ENCODE data around the gene ARHGAP10. TPM values are rescaled to one million over a fixed set of nuclear protein-coding genes. Genes with fewer than 3 reads are reported as not detected.

The ARHGAP10 gene
- total RNA-seq, 2 experiments from 2014 or later = 6.1 to 6.2 TPM

DNA sequence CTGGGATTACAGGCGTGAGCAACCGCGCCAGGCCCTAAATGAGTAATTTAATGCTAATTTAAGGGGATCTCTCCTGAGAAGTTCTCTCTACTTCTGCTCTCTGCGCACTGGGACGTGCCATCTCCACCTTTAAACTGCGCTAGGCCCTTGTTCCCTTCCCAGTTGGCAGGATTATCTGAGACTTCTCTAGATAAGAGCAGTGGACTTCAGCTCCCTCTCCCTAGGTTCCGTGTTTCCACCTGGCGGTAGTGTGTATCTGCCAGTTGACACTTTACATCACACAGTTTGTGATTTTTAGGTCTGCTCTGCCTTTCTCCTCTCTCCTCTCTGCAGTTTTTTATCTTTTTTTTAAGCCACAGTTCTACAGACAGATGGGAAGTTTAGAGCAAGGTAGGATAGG is 40.2 kb downstream of the ARHGAP10 start:
- no peaks in the 10 kb centered on the region for H3K27me3 Mint-ChIP-seq
- POLR2A ChIA-PET = no interaction called here
- no peaks in the 10 kb centered on the region for H3K9me3 Mint-ChIP-seq (ENCODE audit: low read depth)
- CTCF ChIA-PET = interaction anchor here (0.7 kb wide), 1 partner anchor 32 kb away, joined by 3 read pairs; no protein-coding TSS in a partner anchor
- intact Hi-C loops (cut with DNase I, micrococcal nuclease) = no loop called here
- H3K36me3 Mint-ChIP-seq (ENCODE audit: low read depth) = no peaks in the 10 kb centered on the region
- H3K4me3 Mint-ChIP-seq = no peak overlapping the region
- ATAC-seq = no peak
- no peak overlapping the region for H3K27ac Mint-ChIP-seq
- no peak for DNase-seq
- H3K4me1 Mint-ChIP-seq = peaks cover 25% of the 10 kb centered on the region

- intact Hi-C loops (cut with DNase I, micrococcal nuclease) = no loop called here
- no peak for DNase-seq
- Mint-ChIP-seq H3K27ac (no peak overlapping the region), H3K4me3 (no peak overlapping the region), H3K9me3 (ENCODE audit: low read depth) (no peaks in the 10 kb centered on the region), H3K36me3 (ENCODE audit: low read depth) (no peaks in the 10 kb centered on the region), H3K4me1 (peaks cover 27% of the 10 kb centered on the region), H3K27me3 (no peaks in the 10 kb centered on the region)
- CTCF ChIA-PET = interaction anchor here (1.5 kb wide), 1 partner anchor 94 kb away, joined by 6 read pairs; no protein-coding TSS in a partner anchor
- no peak for ATAC-seq
- POLR2A ChIA-PET = no interaction called here
These were observed 40.6 kb downstream of the ARHGAP10 start for GRCh38 chr4:147772459-147772969.

- Mint-ChIP-seq H3K9me3 (ENCODE audit: low read depth) (no peaks in the 10 kb centered on the region), H3K4me1 (peaks cover 27% of the 10 kb centered on the region), H3K27ac (no peak overlapping the region), H3K36me3 (ENCODE audit: low read depth) (no peaks in the 10 kb centered on the region), H3K4me3 (no peak overlapping the region), H3K27me3 (no peaks in the 10 kb centered on the region)
- POLR2A ChIA-PET = interaction anchor here (0.6 kb wide), 1 partner anchor 159 kb away, joined by 3 read pairs; no protein-coding TSS in a partner anchor
- intact Hi-C loops (cut with DNase I, micrococcal nuclease) = no loop called here
- ATAC-seq (no peak), DNase-seq (no peak)
- CTCF ChIA-PET = interaction anchor here (1.5 kb wide), 1 partner anchor 93 kb away, joined by 6 read pairs; no protein-coding TSS in a partner anchor
These were observed 41.6 kb downstream of the ARHGAP10 start for GRCh38 chr4:147773261-147774184.

- ATAC-seq (no peak), DNase-seq (no peak)
- intact Hi-C loops (cut with DNase I, micrococcal nuclease) = no loop called here
- Mint-ChIP-seq H3K9me3 (ENCODE audit: low read depth) (no peaks in the 10 kb centered on the region), H3K36me3 (ENCODE audit: low read depth) (no peaks in the 10 kb centered on the region), H3K4me3 (no peak overlapping the region), H3K27ac (no peak overlapping the region), H3K27me3 (no peaks in the 10 kb centered on the region), H3K4me1 (peaks cover 30% of the 10 kb centered on the region)
- ChIA-PET POLR2A (interaction anchor here (0.7 kb wide), 1 partner anchor 68 kb away, joined by 5 read pairs; no protein-coding TSS in a partner anchor), CTCF (interaction anchor here (2.1 kb wide), 1 partner anchor 46 kb away, joined by 4 read pairs; the partner anchor contains the start of gene ARHGAP10)
These were observed 44.8 kb downstream of the ARHGAP10 start for GRCh38 chr4:147776716-147777115.

- intact Hi-C loops (cut with DNase I, micrococcal nuclease) = no loop called here
- Mint-ChIP-seq H3K9me3 (ENCODE audit: low read depth) (no peaks in the 10 kb centered on the region), H3K27ac (no peak overlapping the region), H3K36me3 (ENCODE audit: low read depth) (no peaks in the 10 kb centered on the region), H3K4me3 (no peak overlapping the region), H3K27me3 (no peaks in the 10 kb centered on the region), H3K4me1 (peaks cover 35% of the 10 kb centered on the region)
- ATAC-seq (peak; percentile 44), DNase-seq (no peak)
- POLR2A ChIA-PET = no interaction called here
- CTCF ChIA-PET = interaction anchor here (2.1 kb wide), 1 partner anchor 46 kb away, joined by 4 read pairs; the partner anchor contains the start of gene ARHGAP10
These were observed 45.7 kb downstream of the ARHGAP10 start for GRCh38 chr4:147777456-147778091.

DNA sequence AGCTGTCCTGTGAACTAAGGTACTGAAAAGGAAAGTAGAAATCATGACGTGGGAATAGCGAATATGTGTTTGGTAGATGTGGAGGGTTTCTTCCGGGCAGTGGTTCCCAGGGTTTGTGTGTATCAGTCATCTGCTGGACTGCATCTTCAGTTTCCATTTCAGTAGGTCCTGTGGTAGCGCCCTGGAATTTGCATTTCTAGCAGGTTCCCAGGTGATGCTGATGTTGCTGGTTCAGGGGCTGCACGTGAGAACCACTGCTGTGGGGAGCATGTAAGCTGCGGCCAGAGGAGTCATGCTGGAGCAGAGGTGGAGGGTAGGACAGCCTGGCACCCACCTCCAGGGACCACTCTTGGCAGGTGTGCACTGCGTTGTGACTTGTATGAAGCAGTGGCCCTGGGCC is 47.1 kb downstream of the ARHGAP10 start:
- ChIA-PET POLR2A (no interaction called here), CTCF (no interaction called here)
- intact Hi-C loops (cut with DNase I, micrococcal nuclease) = no loop called here
- no peaks in the 10 kb centered on the region for H3K36me3 Mint-ChIP-seq (ENCODE audit: low read depth)
- H3K27ac Mint-ChIP-seq = no peak overlapping the region
- H3K27me3 Mint-ChIP-seq = no peaks in the 10 kb centered on the region
- no peak for DNase-seq
- H3K4me1 Mint-ChIP-seq = peaks cover 29% of the 10 kb centered on the region
- H3K4me3 Mint-ChIP-seq = no peak overlapping the region
- no peaks in the 10 kb centered on the region for H3K9me3 Mint-ChIP-seq (ENCODE audit: low read depth)
- no peak for ATAC-seq

DNA sequence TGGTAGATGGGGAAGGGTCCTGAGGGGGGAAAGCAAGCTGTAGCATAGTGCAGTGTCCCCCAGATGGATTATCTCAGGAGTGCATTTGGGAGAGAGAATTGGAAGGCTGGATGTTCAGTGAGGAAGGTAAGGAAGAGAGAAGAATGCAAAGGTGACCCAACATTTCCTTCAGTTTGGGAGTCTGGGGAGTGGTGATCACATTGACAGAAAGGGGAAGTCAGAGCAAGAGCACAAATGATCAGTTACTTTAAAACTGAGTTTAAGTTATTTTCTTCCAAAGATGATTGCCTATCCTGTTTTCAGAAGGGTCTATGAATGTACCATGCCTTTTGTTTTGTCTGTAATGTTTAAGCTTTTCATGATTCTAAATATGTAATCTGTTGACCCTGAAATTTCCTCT is 47.6 kb downstream of the ARHGAP10 start:
- CTCF ChIA-PET = no interaction called here

DNA sequence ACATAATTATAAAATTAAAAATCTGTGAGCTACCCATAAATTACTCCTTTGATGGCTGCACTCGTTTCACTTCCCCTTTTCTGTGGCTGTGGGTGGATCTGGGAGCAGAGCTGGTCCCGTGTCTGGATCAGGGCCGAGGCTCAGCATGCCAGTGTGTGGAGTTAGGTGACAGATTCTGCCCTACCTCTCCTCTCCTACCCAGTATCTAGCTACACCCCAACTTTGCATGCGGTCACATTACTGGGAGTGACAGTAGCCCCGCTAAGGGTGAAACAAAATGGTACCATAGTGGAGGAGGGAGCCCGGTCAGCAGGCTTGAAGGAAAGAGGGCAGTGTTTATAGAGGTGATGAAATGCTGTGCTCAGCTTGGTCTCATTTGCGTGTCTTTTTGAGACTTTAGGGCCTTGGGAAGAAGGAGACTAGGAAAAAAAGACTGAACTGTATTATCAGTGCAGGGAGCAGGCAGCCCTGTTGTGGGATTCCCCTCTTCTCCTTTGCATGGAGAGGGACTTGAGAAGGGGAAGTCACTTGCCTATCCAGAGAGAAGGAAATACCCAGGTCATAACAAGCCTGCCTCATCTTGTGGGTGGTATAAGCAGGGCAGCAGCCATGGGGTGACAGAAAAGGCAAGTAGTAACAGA is 48.4 kb downstream of the ARHGAP10 start:
- no peak for DNase-seq
- Mint-ChIP-seq H3K27me3 (no peaks in the 10 kb centered on the region), H3K4me1 (peaks cover 32% of the 10 kb centered on the region), H3K4me3 (no peak overlapping the region), H3K9me3 (ENCODE audit: low read depth) (no peaks in the 10 kb centered on the region), H3K36me3 (ENCODE audit: low read depth) (no peaks in the 10 kb centered on the region), H3K27ac (no peak overlapping the region)
- ChIA-PET CTCF (no interaction called here), POLR2A (no interaction called here)
- intact Hi-C loops (cut with DNase I, micrococcal nuclease) = no loop called here
- ATAC-seq = peak; percentile 67

More for the DNA sequence above, 47.6 kb downstream of the ARHGAP10 start:
- Mint-ChIP-seq H3K4me1 (peaks cover 29% of the 10 kb centered on the region), H3K27me3 (no peaks in the 10 kb centered on the region), H3K36me3 (ENCODE audit: low read depth) (no peaks in the 10 kb centered on the region), H3K4me3 (no peak overlapping the region), H3K27ac (no peak overlapping the region), H3K9me3 (ENCODE audit: low read depth) (no peaks in the 10 kb centered on the region)
- POLR2A ChIA-PET = no interaction called here
- ATAC-seq (no peak), DNase-seq (no peak)
- intact Hi-C loops (cut with DNase I, micrococcal nuclease) = no loop called here

GRCh38 chr4:147782087-147782781 is 50.3 kb downstream of the ARHGAP10 start:
- intact Hi-C loops (cut with DNase I, micrococcal nuclease) = no loop called here
- Mint-ChIP-seq H3K36me3 (ENCODE audit: low read depth) (no peaks in the 10 kb centered on the region), H3K27me3 (no peaks in the 10 kb centered on the region), H3K9me3 (ENCODE audit: low read depth) (no peaks in the 10 kb centered on the region), H3K4me1 (peaks cover 46% of the 10 kb centered on the region), H3K27ac (no peak overlapping the region), H3K4me3 (no peak overlapping the region)
- CTCF ChIA-PET = no interaction called here
- no peak for DNase-seq
- ATAC-seq = peak; percentile 60
- POLR2A ChIA-PET = no interaction called here

DNA sequence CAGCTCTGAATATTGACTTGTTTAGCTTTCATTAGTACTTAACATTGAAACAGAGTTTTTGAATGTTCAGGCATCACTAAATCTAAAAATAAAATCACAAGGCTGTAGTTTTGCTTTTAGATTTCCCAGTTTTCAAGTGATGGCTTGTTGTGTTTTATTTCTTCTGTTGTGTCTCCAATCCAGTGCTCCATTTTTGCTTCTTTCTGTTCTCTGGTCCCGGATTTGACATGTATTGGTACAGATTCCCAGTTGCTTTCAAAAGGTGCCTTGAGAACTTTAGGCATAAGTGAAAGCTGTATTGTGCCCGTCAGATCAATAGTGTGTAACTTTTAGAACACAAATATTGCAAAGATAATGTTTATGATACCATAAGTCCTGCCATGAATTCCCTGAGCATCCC is 53.2 kb downstream of the ARHGAP10 start:
- DNase-seq = no peak
- CTCF ChIA-PET = interaction anchor here (0.7 to 3.5 kb wide), 3 partner anchors 10 to 81 kb away, joined by 3 to 21 read pairs (median 3); no protein-coding TSS in a partner anchor

GRCh38 chr4:147786031-147786430 is 54.1 kb downstream of the ARHGAP10 start:
- no peak for DNase-seq
- no peaks in the 10 kb centered on the region for H3K9me3 Mint-ChIP-seq (ENCODE audit: low read depth)
- no peak overlapping the region for H3K4me3 Mint-ChIP-seq
- H3K27ac Mint-ChIP-seq = no peak overlapping the region
- ChIA-PET POLR2A (no interaction called here), CTCF (interaction anchor here (0.5 to 3.5 kb wide), 3 partner anchors 9 to 80 kb away, joined by 3 to 21 read pairs (median 7); no protein-coding TSS in a partner anchor)
- no peak for ATAC-seq
- no peaks in the 10 kb centered on the region for H3K27me3 Mint-ChIP-seq
- no peaks in the 10 kb centered on the region for H3K36me3 Mint-ChIP-seq (ENCODE audit: low read depth)
- intact Hi-C loops (cut with DNase I, micrococcal nuclease) = no loop called here
- H3K4me1 Mint-ChIP-seq = peaks cover 27% of the 10 kb centered on the region

More for the DNA sequence above, 53.2 kb downstream of the ARHGAP10 start:
- Mint-ChIP-seq H3K9me3 (ENCODE audit: low read depth) (no peaks in the 10 kb centered on the region), H3K27ac (no peak overlapping the region), H3K36me3 (ENCODE audit: low read depth) (no peaks in the 10 kb centered on the region), H3K4me1 (peaks cover 35% of the 10 kb centered on the region), H3K4me3 (no peak overlapping the region), H3K27me3 (no peaks in the 10 kb centered on the region)
- POLR2A ChIA-PET = no interaction called here
- no peak for ATAC-seq
- intact Hi-C loops (cut with DNase I, micrococcal nuclease) = no loop called here
